Ovary (tissue), 9 donors: Measurements from ENCODE around the gene ZIC4. TPM values are rescaled to one million over a fixed set of nuclear protein-coding genes. Genes with fewer than 3 reads are reported as not detected.

Source experiments
- DNase-seq, 5 donors: peaks; one replicate each; pipeline ENCODE4 v3.0.0-alpha.2; 2019 to 2020
- H3K27ac ChIP-seq, 2 donors: fragments of 200-600 bp; one replicate each; pipeline versions ENCODE4 v1.5.1 to v1.8.0; 2019 to 2022
- H3K27me3 ChIP-seq: fragments of 200-600 bp; one replicate; pipeline ENCODE4 v1.8.0; 2022
- H3K36me3 ChIP-seq: fragments of 200-600 bp; sonication (generic); one replicate; pipeline ENCODE4 v1.5.1; 2019
- H3K4me1 ChIP-seq: one replicate; pipeline ENCODE4 v1.8.1; 2013; ENCODE audit warnings: mild to moderate bottlenecking, moderate library complexity; ENCODE audit not compliant: insufficient read depth
- H3K4me3 ChIP-seq: fragments of 200-600 bp; sonication (generic); one replicate; pipeline ENCODE4 v1.5.1; 2017
- H3K9me3 ChIP-seq, 2 donors: fragments of 200-600 bp in 1 of 2; sonication (generic) in 1 of 2; one replicate each; pipeline versions ENCODE4 v1.5.1 to v1.8.1; 2013 to 2019; ENCODE audit warnings: mild to moderate bottlenecking in 1 of 2, moderate library complexity in 1 of 2
- EP300 ChIP-seq: sonication (generic); formaldehyde crosslinking; IDR thresholded peaks from one replicate; pipeline ENCODE4 v1.6.1; 2017; ENCODE audit warnings: antibody characterized with exemption
- POLR2A ChIP-seq: fragments of 450-650 bp; IDR thresholded peaks from one replicate; pipeline ENCODE4 v1.6.1; 2017; ENCODE audit warnings: antibody characterized with exemption, mild to moderate bottlenecking, moderate library complexity
- WGBS, 3 donors: extraction: QIAGEN DNeasy Blood & Tissue Kit in 1 of 3; methylation state at CpG; one replicate each; pipeline versions ENCODE4 v1.1.5 to v1.1.7; 2013 to 2017; 5-methylcytosine and 5-hydroxymethylcytosine counted together
- intact Hi-C, 4 donors: fragments of 100-400 bp; cut with DNase I; formaldehyde crosslinking; loops; one replicate each; pipeline versions ENCODE4 v1.11.0 to v1.15.1; 2022 to 2023
- polyA plus RNA-seq, 2 donors: library from polyadenylated mRNA; stranded (reverse); fragments of 200-250 nt in 1 of 2; fragments of 350-450 nt in 1 of 2; fragmentation: Illumina TruSeq in 1 of 2; extraction: RNeasy Lipid Tissue Mini Kit (QIAGEN cat#74804) in 1 of 2; gene quantifications; one replicate each; pipeline ENCODE4 v1.2.3, GENCODE V29; 2013 to 2014
- total RNA-seq, 7 donors: library from RNA; depleted of rRNA in 2 of 7; stranded (reverse); fragments of >200 nt in 2 of 7; fragmentation: NEBNext Ultra II Directional in 3 of 7; extraction: Animal tissue kit (Norgen Biotek cat#: 25700) in 3 of 7; gene quantifications; one replicate each; pipeline versions ENCODE4 v1.1.0 to v1.2.4, GENCODE V29; 2016 to 2023
- TF ChIP-seq, protein P1 (sequence below), 3 donors: fragments of 450-650 bp in 2 of 3; fragments of 200-600 bp in 1 of 3; IDR thresholded peaks; one replicate each; pipeline versions ENCODE4 v1.5.1 to v1.8.0; 2016 to 2022; ENCODE audit warnings: antibody characterized with exemption in 3 of 3, mild to moderate bottlenecking in 1 of 3
- donor health status: DM: no; HTN: no; CAD: no; lungs with moderate emphysema.
- donor health status: DM: no; HTN: no; CAD: no.
- donor health status: Bipolar disorder and iron deficiency.
- donor health status: DM: yes; HTN: yes; CAD: no.
- donor health status: DM: no; HTN: no; CAD: no.
- donor health status: DM: yes; HTN: yes; CAD: no.

Gene ZIC4
- total and polyA plus RNA-seq, 9 donors, result not detected

DNA sequence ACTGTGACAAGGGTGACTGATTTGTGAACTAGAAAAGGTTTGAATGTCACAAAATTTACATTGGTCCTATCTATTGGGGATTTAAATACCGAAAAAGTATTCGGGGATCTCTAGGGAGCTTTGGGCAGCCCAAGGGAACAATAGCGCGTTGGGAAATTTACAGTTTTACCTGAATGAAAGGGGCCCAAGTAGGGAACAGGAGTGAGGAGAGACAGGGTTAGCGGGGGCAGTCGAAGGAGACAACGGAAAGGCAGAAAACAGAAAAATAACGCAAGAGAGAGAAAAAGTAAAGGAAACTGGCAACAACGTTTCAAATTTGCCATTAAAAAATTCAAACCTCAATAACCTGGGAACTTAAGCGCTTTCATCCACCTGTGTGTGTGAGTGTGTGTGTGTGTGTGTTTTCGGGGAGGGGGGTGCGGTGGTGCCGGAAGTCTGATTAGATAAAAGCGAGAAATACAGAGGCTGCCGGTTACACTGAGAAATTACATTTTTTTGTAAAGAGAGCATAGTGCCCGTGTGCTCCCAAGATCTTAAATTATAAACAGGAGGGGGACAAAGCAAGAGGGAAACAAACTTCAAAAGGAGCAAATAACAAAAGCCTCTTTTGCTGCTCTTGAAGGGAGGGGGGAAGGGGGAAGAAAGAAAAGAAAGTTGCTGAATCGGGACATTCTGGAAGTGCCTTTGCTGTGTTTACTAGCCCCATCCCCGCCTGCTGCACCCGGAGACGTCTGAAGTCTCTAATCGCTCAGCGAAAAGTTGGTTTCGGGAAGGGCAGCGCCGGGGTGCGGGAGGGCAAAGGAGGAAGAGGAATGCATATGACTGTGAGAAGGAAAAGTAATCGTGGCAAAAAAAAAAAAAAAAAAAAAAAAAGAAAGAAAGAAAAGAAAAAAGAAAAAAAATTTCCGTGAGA, 2.1 kb upstream of the ZIC4 start:
- peaks cover 13% of the 10 kb centered on the region for H3K4me1 ChIP-seq
- intact Hi-C loops, result no loop called here
- H3K27me3 ChIP-seq, result peaks cover 4% of the 10 kb centered on the region
- WGBS, 3 donors, result 12 to 14% (median 13%) methylated on average over 28 of the region's 28 CpGs
- TF ChIP-seq EP300 (no peak), POLR2A (no peak)
- TF ChIP-seq, protein P1, sequence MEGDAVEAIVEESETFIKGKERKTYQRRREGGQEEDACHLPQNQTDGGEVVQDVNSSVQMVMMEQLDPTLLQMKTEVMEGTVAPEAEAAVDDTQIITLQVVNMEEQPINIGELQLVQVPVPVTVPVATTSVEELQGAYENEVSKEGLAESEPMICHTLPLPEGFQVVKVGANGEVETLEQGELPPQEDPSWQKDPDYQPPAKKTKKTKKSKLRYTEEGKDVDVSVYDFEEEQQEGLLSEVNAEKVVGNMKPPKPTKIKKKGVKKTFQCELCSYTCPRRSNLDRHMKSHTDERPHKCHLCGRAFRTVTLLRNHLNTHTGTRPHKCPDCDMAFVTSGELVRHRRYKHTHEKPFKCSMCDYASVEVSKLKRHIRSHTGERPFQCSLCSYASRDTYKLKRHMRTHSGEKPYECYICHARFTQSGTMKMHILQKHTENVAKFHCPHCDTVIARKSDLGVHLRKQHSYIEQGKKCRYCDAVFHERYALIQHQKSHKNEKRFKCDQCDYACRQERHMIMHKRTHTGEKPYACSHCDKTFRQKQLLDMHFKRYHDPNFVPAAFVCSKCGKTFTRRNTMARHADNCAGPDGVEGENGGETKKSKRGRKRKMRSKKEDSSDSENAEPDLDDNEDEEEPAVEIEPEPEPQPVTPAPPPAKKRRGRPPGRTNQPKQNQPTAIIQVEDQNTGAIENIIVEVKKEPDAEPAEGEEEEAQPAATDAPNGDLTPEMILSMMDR (IDR thresholded peaks at IDR 0.05), result no peak
- H3K36me3 ChIP-seq, result no peaks in the 10 kb centered on the region
- H3K27ac ChIP-seq, result no peak overlapping the region
- H3K4me3 ChIP-seq, result no peak overlapping the region
- peaks cover 0 to 4% of the 10 kb centered on the region in 2 donors for H3K9me3 ChIP-seq
- DNase-seq, result no peak

DNA sequence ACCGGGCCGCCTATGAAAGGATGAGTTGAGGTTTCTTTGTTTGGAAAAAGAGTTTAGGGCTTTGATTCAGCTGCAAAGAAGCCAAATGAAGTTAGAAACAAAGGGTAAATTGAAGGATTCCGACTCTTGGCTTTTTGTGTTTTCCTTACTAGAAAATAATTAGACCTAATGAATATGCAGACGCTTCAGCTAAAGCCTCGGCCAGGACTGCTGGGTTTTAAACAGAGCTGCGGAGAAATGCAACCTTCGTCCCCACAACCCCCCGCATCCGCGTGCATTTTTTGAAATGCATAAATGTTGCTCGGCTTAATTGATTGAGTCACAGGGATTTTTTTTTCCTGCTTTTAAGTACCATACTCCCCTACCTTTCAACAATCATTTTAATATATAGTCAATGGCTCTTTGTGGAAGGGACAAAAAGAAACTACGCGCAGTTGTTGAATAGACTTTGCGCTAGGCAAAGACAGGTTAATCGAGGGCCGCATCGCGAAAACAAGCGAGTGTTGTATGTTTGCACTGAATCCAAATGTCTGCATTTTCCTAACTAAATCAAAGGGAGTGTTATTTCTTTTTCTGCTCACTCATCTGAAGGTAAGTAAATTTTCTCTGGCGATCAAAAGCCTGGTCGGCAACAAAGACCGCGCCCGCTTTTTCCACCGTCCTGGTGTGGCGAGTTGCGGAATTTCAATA, 1.3 kb upstream of the ZIC4 start:
- H3K9me3 ChIP-seq, result peaks cover 0 to 4% of the 10 kb centered on the region in 2 donors
- intact Hi-C loops, result no loop called here
- H3K4me1 ChIP-seq, result peaks cover 11% of the 10 kb centered on the region
- no peak overlapping the region for H3K4me3 ChIP-seq
- H3K36me3 ChIP-seq, result no peaks in the 10 kb centered on the region
- H3K27ac ChIP-seq, result no peak overlapping the region
- WGBS, 3 donors, result 12 to 13% (median 13%) methylated on average over 27 of the region's 27 CpGs
- no peak for TF ChIP-seq EP300
- no peak for TF ChIP-seq POLR2A
- H3K27me3 ChIP-seq, result peaks cover 4% of the 10 kb centered on the region
- no peak for DNase-seq

DNA sequence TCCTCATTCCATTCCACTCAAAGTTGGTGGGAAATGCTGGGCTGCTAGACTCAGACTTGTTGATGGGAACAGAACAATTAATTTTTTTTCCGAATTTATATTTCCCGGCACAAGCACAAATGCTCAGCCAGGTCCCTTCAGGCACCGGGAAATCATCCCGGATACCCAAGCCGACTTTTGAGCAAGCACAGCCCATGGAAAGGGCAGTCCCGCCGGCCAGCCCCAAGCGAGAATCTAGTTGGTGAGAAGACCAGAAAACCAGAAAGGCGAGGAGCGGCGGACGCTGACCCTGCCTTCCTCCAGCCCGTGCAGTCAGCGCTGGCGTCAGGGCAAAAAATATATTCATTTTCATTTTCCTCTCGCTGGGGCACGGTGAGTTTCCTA, 763 bp upstream of the ZIC4 start:
- H3K4me3 ChIP-seq, result no peak overlapping the region
- no peaks in the 10 kb centered on the region for H3K36me3 ChIP-seq
- peaks cover 0 to 4% of the 10 kb centered on the region in 2 donors for H3K9me3 ChIP-seq
- WGBS, 3 donors, result 6 to 10% (median 7%) methylated on average over 17 of the region's 17 CpGs
- no peak overlapping the region for H3K27ac ChIP-seq
- peaks cover 4% of the 10 kb centered on the region for H3K27me3 ChIP-seq
- no peak for DNase-seq
- intact Hi-C loops, result no loop called here
- H3K4me1 ChIP-seq, result peaks cover 11% of the 10 kb centered on the region
- TF ChIP-seq, protein P1 (IDR thresholded peaks at IDR 0.05), result no peak
- no peak for TF ChIP-seq POLR2A
- TF ChIP-seq EP300, result no peak

DNA sequence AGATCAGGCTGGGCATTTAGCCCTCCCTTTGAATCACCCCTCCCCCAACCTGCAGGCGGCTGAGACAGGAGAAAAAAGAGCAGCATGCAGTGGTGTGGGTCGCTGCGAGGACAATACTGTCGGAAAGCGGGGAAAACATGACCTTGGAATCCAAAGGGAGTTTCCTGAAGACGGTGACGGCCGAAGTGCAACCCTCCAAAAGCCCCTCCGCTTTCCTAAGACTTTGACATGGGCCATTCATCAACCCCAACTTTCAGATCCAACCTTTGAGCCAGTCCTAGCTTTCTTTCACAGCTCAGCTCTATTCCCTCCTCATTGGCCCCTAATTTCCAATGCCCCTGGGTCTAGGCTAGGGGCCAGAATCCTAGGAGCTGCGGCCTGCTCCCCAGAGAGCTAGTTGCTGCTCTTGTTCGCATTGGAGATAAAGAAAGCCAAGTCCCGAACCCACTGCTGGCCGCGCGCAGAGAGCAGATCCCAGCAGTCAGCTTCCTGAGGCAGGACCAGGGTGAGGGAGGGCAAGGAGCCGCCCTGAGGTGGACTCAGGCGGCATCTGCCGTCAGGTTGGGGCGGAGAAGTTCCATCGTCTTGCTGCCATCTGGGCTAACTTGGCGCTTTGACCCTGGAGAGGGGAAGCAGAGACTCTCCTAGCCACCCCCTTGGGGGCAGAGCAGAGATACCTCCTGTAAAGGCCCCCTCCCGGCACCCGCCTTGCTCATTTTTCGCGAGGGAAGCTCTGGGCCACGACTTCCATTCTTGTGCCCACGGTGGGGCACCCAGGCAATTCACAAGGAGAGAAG, 914 bp downstream of the ZIC4 start:
- intact Hi-C loops, result no loop called here
- Histone ChIP-seq H3K27ac (no peak overlapping the region), H3K36me3 (no peaks in the 10 kb centered on the region), H3K4me1 (peaks cover 4% of the 10 kb centered on the region), H3K27me3 (peaks cover 2% of the 10 kb centered on the region), H3K4me3 (no peak overlapping the region), H3K9me3 (peaks cover 0 to 4% of the 10 kb centered on the region in 2 donors)
- no peak for DNase-seq
- 3 to 9% (median 6%) methylated on average over 26 to 27 of the region's 27 CpGs for WGBS, 3 donors
- TF ChIP-seq POLR2A (no peak), EP300 (no peak)

DNA sequence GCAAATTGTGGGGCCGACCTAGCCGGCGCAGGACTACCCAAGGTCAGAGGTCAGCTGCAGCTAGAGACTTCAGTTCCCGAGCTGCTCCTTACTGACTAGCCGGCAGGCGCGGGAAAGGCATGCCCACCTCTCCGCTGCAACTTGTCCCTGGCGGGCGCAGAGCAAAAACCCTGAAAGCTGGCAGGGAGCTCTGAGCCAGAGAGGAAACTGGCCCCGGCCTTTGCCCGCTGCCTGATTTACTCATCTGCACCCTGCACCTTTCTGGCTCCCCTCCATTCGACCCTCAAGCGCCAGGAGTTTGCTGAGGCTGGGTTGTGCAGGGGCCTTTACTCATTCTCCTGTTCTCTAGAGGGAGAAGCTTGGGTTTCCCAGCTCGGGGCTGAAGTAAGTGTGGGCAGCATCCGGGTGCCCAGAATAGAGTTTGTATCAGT, 1.5 kb downstream of the ZIC4 start:
- H3K4me3 ChIP-seq, result no peak overlapping the region
- TF ChIP-seq POLR2A, result no peak
- TF ChIP-seq, protein P1 (IDR thresholded peaks at IDR 0.05), result no peak
- no peak for TF ChIP-seq EP300
- DNase-seq, result no peak
- no peaks in the 10 kb centered on the region for H3K36me3 ChIP-seq
- H3K9me3 ChIP-seq, result peaks cover 0 to 4% of the 10 kb centered on the region in 2 donors
- H3K27me3 ChIP-seq, result no peaks in the 10 kb centered on the region
- H3K27ac ChIP-seq, result no peak overlapping the region
- no peaks in the 10 kb centered on the region for H3K4me1 ChIP-seq
- 7 to 10% (median 10%) methylated on average over 16 of the region's 16 CpGs for WGBS, 3 donors
- intact Hi-C loops, result no loop called here
